SU-DHL-6 (cell line): Measurements from ENCODE around the gene ATXN2L.

Experiments
- EZH2phosphoT487 ChIP-seq: fragments of 200-600 bp; sonication (generic), shearing (Covaris generic); conservative IDR thresholded peaks from 2 replicates; pipeline ENCODE4 v1.6.1; 2018; ENCODE audit warnings: mild to moderate bottlenecking, antibody characterized with exemption, low read length, moderate library complexity, mixed read lengths
- TF ChIP-seq, protein P1 (sequence below): fragments of 200-600 bp; sonication (generic); IDR thresholded peaks from one replicate; pipeline ENCODE4 v1.5.1; 2017; ENCODE audit warnings: antibody characterized with exemption, mild to moderate bottlenecking, low read length, moderate library complexity; ENCODE audit not compliant: insufficient read depth, poor library complexity, severe bottlenecking

DNA sequence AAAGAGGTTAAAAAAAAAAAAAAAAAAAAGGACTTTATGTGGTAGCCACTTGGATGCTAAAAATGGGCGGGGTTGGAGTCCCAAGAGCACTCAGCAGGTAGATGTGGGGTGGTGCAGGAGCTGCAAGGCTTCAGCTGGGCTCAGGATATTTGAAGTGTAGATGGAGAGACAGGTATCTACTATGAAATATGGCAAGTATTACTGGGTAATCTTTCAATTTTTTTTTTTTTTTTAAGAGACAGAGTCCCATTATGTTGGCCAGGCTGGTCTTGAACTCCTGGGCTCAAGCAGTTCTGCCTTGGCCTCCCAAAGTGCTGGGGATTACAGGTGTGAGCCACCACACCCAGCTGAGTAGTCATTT lies 15.7 kb downstream of the ATXN2L start:
- TF ChIP-seq, protein P1, sequence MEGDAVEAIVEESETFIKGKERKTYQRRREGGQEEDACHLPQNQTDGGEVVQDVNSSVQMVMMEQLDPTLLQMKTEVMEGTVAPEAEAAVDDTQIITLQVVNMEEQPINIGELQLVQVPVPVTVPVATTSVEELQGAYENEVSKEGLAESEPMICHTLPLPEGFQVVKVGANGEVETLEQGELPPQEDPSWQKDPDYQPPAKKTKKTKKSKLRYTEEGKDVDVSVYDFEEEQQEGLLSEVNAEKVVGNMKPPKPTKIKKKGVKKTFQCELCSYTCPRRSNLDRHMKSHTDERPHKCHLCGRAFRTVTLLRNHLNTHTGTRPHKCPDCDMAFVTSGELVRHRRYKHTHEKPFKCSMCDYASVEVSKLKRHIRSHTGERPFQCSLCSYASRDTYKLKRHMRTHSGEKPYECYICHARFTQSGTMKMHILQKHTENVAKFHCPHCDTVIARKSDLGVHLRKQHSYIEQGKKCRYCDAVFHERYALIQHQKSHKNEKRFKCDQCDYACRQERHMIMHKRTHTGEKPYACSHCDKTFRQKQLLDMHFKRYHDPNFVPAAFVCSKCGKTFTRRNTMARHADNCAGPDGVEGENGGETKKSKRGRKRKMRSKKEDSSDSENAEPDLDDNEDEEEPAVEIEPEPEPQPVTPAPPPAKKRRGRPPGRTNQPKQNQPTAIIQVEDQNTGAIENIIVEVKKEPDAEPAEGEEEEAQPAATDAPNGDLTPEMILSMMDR = no peak
- TF ChIP-seq EZH2phosphoT487 = no peak
